Vagina (tissue), 2 donors: ENCODE measurements around the gene MOB3A. TPM values are rescaled to one million over a fixed set of nuclear protein-coding genes. Genes with fewer than 3 reads are reported as not detected.
A peak's percentile ranks its signal among the peaks of the same experiment; 100 is the strongest.

Source experiments
- DNase-seq, 2 donors: peaks; one replicate each; pipeline ENCODE4 v3.0.0-alpha.2; 2017; ENCODE audit errors: extremely low spot score in 2 of 2
- H3K27ac ChIP-seq: fragments of 200-600 bp; sonication (generic); one replicate; pipeline ENCODE4 v1.5.1; 2019
- H3K27me3 ChIP-seq: fragments of 200-600 bp; sonication (generic); one replicate; pipeline ENCODE4 v1.5.1; 2019
- H3K36me3 ChIP-seq, 2 donors: fragments of 200-600 bp; sonication (generic); one replicate each; pipeline ENCODE4 v1.5.1; 2017 to 2019
- H3K4me1 ChIP-seq: fragments of 200-600 bp; sonication (generic); one replicate; pipeline ENCODE4 v1.5.1; 2019
- H3K4me3 ChIP-seq, 2 donors: fragments of 200-600 bp; sonication (generic); 1 replicate in 1 of 2; 2 replicates in 1 of 2; pipeline ENCODE4 v1.5.1; 2016 to 2019
- H3K9me3 ChIP-seq: fragments of 200-600 bp; sonication (generic); one replicate; pipeline ENCODE4 v1.5.1; 2019
- CTCF ChIP-seq, 3 experiments: fragments of 450-650 bp in 2 of 3; fragments of 200-600 bp in 1 of 3; sonication (generic) in 1 of 3; IDR thresholded peaks; one replicate each; pipeline ENCODE4 v1.5.1; 2017 to 2019; ENCODE audit warnings: antibody characterized with exemption in 3 of 3, mild to moderate bottlenecking in 2 of 3, moderate library complexity in 2 of 3
- POLR2A ChIP-seq, 2 donors: fragments of 450-650 bp; IDR thresholded peaks; one replicate each; pipeline ENCODE4 v1.6.1; 2017; ENCODE audit warnings: antibody characterized with exemption in 2 of 2, mild to moderate bottlenecking in 2 of 2, moderate library complexity in 2 of 2
- POLR2AphosphoS5 ChIP-seq, 2 donors: sonication (generic); formaldehyde crosslinking; IDR thresholded peaks; one replicate each; pipeline ENCODE4 v1.9.0; 2017; ENCODE audit warnings: antibody characterized with exemption in 2 of 2, mild to moderate bottlenecking in 2 of 2, low read depth in 1 of 2; ENCODE audit not compliant: insufficient read depth in 1 of 2
- intact Hi-C: fragments of 100-400 bp; cut with DNase I; formaldehyde crosslinking; loops from one replicate; pipeline ENCODE4 v1.15.1; 2023
- total RNA-seq: library from RNA; depleted of rRNA; stranded (reverse); fragments of >200 nt; gene quantifications from one replicate; pipeline ENCODE4 v1.2.3, GENCODE V29; 2016

Gene MOB3A
- total RNA-seq, 1 donor from 2014 or later = 50.6 TPM

GRCh38 chr19:2054763-2055162 lies 41.4 kb downstream of the MOB3A start:
- Histone ChIP-seq H3K4me3 (no peak overlapping the region), H3K27ac (peak overlapping the region; percentile 99), H3K27me3 (no peaks in the 10 kb centered on the region), H3K9me3 (no peaks in the 10 kb centered on the region), H3K4me1 (peaks cover 85% of the 10 kb centered on the region), H3K36me3 (no peaks in the 10 kb centered on the region)
- intact Hi-C loops = no loop called here
- TF ChIP-seq POLR2AphosphoS5 (IDR thresholded peaks at IDR 0.05; ENCODE audit: insufficient read depth in 1 of 2, low read depth in 1 of 2) (no peak), POLR2A (IDR thresholded peaks at IDR 0.05) (no peak)
- DNase-seq = no peak

DNA sequence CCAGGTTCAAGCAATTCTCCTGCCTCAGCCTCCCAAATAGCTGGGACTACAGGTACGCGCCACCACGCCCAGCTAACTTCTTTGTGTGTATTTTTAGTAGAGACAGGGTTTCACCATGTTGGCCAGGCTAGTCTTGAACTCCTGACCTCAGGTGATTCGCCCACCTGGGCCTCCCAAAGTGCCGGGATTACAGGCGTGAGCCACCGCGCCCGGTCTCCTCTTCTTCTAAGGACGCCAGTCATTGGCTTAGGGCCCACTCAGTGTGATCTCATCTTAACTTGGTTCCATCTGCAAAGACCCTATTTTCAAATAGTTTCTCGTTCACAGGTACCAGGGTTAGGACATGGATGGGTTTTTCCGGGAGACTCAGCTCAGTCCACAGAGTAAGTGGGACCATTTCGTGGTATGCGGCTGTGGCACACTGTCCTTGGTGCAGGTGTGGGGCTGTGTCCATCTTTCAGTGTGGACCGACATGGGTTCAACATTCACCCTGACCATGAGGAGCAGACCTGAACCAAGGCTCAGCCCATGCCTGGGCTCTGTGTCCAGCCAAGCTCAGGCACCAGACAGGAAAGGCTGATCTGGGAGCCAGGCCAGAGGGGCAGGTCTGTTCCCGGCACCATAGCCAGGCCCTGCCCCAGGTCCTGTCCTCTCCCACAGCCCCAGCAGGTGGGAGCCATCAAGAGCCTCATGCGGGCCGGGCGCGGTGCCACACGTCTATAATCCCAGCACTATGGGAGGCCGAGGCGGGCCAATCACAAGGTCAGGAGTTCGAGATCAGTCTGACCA lies 42.3 kb downstream of the MOB3A start:
- Histone ChIP-seq H3K36me3 (no peaks in the 10 kb centered on the region), H3K9me3 (no peaks in the 10 kb centered on the region), H3K4me3 (no peak overlapping the region), H3K27me3 (no peaks in the 10 kb centered on the region), H3K27ac (peak overlapping the region; percentile 99), H3K4me1 (peaks cover 85% of the 10 kb centered on the region)
- intact Hi-C loops = no loop called here
- DNase-seq = no peak
- TF ChIP-seq POLR2AphosphoS5 (IDR thresholded peaks at IDR 0.05; ENCODE audit: insufficient read depth in 1 of 2, low read depth in 1 of 2) (peak; percentile 65 to 79), CTCF (IDR thresholded peaks at IDR 0.05) (no peak), POLR2A (IDR thresholded peaks at IDR 0.05) (no peak)

DNA sequence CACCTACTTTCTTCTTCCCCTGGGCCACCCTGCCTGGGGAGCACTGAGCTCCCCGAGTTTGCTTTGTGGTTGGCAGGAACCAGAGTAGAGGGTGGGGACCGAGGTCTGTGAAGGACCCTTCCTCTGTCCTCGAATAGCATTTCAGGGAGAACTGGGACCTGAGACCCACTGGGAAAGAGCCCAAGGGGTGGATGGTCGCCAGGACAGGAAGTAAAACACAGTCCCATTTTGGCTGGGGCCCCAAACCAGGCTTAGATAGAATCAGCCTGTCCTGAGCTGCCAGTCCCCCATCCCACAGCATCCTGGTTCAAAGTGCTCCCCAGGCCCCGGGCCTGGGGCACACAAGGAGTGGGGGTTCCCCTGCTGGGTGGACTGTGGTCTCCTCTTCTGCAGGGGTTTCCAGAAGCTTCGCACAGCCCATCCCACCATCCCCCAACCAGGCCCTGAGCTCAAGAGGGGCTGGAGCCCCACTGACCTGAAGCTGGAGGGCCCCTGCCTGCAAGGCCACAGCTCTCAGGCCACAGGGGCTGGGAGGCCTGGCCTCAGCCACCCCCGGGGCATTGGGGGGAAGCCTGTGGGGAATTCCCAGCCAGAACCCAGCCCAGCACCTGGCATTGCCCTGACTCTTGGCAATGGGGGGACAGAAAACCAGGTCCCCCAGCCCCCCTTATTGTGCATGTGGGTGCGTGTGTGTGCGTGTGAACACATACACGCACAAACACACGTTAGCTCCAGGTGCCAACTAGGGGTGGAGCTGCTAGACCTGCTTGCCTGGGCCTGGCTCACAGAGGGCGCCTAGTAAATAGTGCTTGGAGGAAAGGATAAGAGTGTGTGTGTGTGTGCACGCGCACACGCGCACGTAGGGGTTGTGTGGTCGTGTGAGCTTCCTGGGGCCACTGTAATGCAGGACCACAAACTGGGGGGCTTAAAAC lies 44.1 kb downstream of the MOB3A start:
- Histone ChIP-seq H3K27ac (peak overlapping the region; percentile 99), H3K4me3 (peak overlapping the region; percentile 93 to 99), H3K27me3 (no peaks in the 10 kb centered on the region), H3K36me3 (no peaks in the 10 kb centered on the region), H3K9me3 (no peaks in the 10 kb centered on the region), H3K4me1 (peaks cover 85% of the 10 kb centered on the region)
- no peak for TF ChIP-seq POLR2A (IDR thresholded peaks at IDR 0.05)
- no peak for TF ChIP-seq POLR2AphosphoS5 (IDR thresholded peaks at IDR 0.05; ENCODE audit: insufficient read depth in 1 of 2, low read depth in 1 of 2)
- TF ChIP-seq CTCF (IDR thresholded peaks at IDR 0.05) = no peak
- intact Hi-C loops = no loop called here
- DNase-seq = no peak

GRCh38 chr19:2050991-2051772 lies 44.9 kb downstream of the MOB3A start, which contains the start of gene MKNK2:
Gene MKNK2, minus strand, starts transcription at chr19:2051244. Its CDS starts 393 bp downstream, at chr19:2050851.
- Histone ChIP-seq H3K27me3 (no peaks in the 10 kb centered on the region), H3K4me3 (peak within 1 kb of the TSS; percentile 93 to 99), H3K9me3 (no peaks in the 10 kb centered on the region), H3K4me1 (peaks cover 85% of the 10 kb centered on the region), H3K36me3 (peaks cover 0 to 7% of the 10 kb centered on the region in 2 donors), H3K27ac (peak within 1 kb of the TSS; percentile 100)
- peak; percentile 53 to 79 for TF ChIP-seq POLR2AphosphoS5 (IDR thresholded peaks at IDR 0.05; ENCODE audit: insufficient read depth in 1 of 2, low read depth in 1 of 2)
- TF ChIP-seq CTCF (IDR thresholded peaks at IDR 0.05) = peak; percentile 14 to 62 (median 16)
- TF ChIP-seq POLR2A (IDR thresholded peaks at IDR 0.05) = peak; percentile 86 to 99
- intact Hi-C loops = no loop called here
- no peak for DNase-seq
